ENCODE measurements around the gene MAGEA8.

Gene MAGEA8

GRCh38 chrX:149908308-149908707, 27.3 kb downstream of the MAGEA8 start:
- DNase-seq: no peak
- H4K20me1 ChIP-seq (ENCODE audit: insufficient read depth, low read length): no peaks in the 10 kb centered on the region
- H3K36me3 ChIP-seq (ENCODE audit: insufficient read depth, low read length): no peaks in the 10 kb centered on the region
- H3K27ac ChIP-seq (ENCODE audit: low read length): no peak overlapping the region
- TF ChIP-seq EZH2 (IDR thresholded peaks at IDR 0.05; ENCODE audit: borderline replicate concordance, low read depth, low read length, severe bottlenecking): no peak
- no peak for TF ChIP-seq CTCF (IDR thresholded peaks at IDR 0.05; ENCODE audit: borderline replicate concordance, extremely low read depth, low read length, poor library complexity, severe bottlenecking)
- no peak overlapping the region for H3K9ac ChIP-seq (ENCODE audit: low read depth, low read length)
- H3K4me1 ChIP-seq (ENCODE audit: insufficient read depth, low read length): no peaks in the 10 kb centered on the region
- H3K4me3 ChIP-seq (ENCODE audit: low read depth in 1 of 2, low read length in 2 of 2): no peak overlapping the region
- no peak overlapping the region for H3K4me2 ChIP-seq (ENCODE audit: insufficient read depth, low read length)
- ATAC-seq (ENCODE audit: insufficient read depth, low read depth): no peak
- H3K9me3 ChIP-seq (ENCODE audit: insufficient read depth, low read length, severe bottlenecking): no peaks in the 10 kb centered on the region
- no peaks in the 10 kb centered on the region for H3K27me3 ChIP-seq (ENCODE audit: insufficient read depth, low read length, poor library complexity)
- H2AFZ ChIP-seq (ENCODE audit: low read depth, low read length): no peak overlapping the region
- H3K79me2 ChIP-seq (ENCODE audit: insufficient read depth, low read length): no peaks in the 10 kb centered on the region

GRCh38 chrX:149908727-149909126, 27.7 kb downstream of the MAGEA8 start:
- ATAC-seq (ENCODE audit: insufficient read depth, low read depth): no peak
- Histone ChIP-seq H3K36me3 (ENCODE audit: insufficient read depth, low read length) (no peaks in the 10 kb centered on the region), H3K9ac (ENCODE audit: low read depth, low read length) (no peak overlapping the region), H4K20me1 (ENCODE audit: insufficient read depth, low read length) (no peaks in the 10 kb centered on the region), H3K27ac (ENCODE audit: low read length) (no peak overlapping the region), H2AFZ (ENCODE audit: low read depth, low read length) (no peak overlapping the region), H3K4me3 (ENCODE audit: low read depth in 1 of 2, low read length in 2 of 2) (no peak overlapping the region), H3K27me3 (ENCODE audit: insufficient read depth, low read length, poor library complexity) (no peaks in the 10 kb centered on the region), H3K9me3 (ENCODE audit: insufficient read depth, low read length, severe bottlenecking) (no peaks in the 10 kb centered on the region), H3K4me1 (ENCODE audit: insufficient read depth, low read length) (no peaks in the 10 kb centered on the region), H3K79me2 (ENCODE audit: insufficient read depth, low read length) (no peaks in the 10 kb centered on the region), H3K4me2 (ENCODE audit: insufficient read depth, low read length) (no peak overlapping the region)
- DNase-seq: no peak
- no peak for TF ChIP-seq CTCF (IDR thresholded peaks at IDR 0.05; ENCODE audit: borderline replicate concordance, extremely low read depth, low read length, poor library complexity, severe bottlenecking)
- no peak for TF ChIP-seq EZH2 (IDR thresholded peaks at IDR 0.05; ENCODE audit: borderline replicate concordance, low read depth, low read length, severe bottlenecking)

GRCh38 chrX:149909324-149910177, 28.6 kb downstream of the MAGEA8 start:
- DNase-seq (no peak), ATAC-seq (ENCODE audit: insufficient read depth, low read depth) (peak; percentile 64)
- Histone ChIP-seq H3K9me3 (ENCODE audit: insufficient read depth, low read length, severe bottlenecking) (no peaks in the 10 kb centered on the region), H2AFZ (ENCODE audit: low read depth, low read length) (no peak overlapping the region), H3K4me3 (ENCODE audit: low read depth in 1 of 2, low read length in 2 of 2) (no peak overlapping the region), H3K27me3 (ENCODE audit: insufficient read depth, low read length, poor library complexity) (no peaks in the 10 kb centered on the region), H3K27ac (ENCODE audit: low read length) (no peak overlapping the region), H3K79me2 (ENCODE audit: insufficient read depth, low read length) (no peaks in the 10 kb centered on the region), H3K4me2 (ENCODE audit: insufficient read depth, low read length) (no peak overlapping the region), H4K20me1 (ENCODE audit: insufficient read depth, low read length) (no peaks in the 10 kb centered on the region), H3K36me3 (ENCODE audit: insufficient read depth, low read length) (no peaks in the 10 kb centered on the region), H3K4me1 (ENCODE audit: insufficient read depth, low read length) (no peaks in the 10 kb centered on the region), H3K9ac (ENCODE audit: low read depth, low read length) (no peak overlapping the region)
- TF ChIP-seq CTCF (IDR thresholded peaks at IDR 0.05; ENCODE audit: borderline replicate concordance, extremely low read depth, low read length, poor library complexity, severe bottlenecking) (no peak), EZH2 (IDR thresholded peaks at IDR 0.05; ENCODE audit: borderline replicate concordance, low read depth, low read length, severe bottlenecking) (no peak)

Measured in DND-41 (cell line).